ENCODE data around the gene LGALS4. TPM values are rescaled to one million over a fixed set of nuclear protein-coding genes. Genes with fewer than 3 reads are reported as not detected.
A peak's percentile ranks its signal among the peaks of the same experiment; 100 is the strongest.
"Not testable (repeated sequence)": the region's sequence is repeated elsewhere in the genome, so short reads cannot be mapped to it uniquely, and the experiment has no call there.

Gene LGALS4
- total and polyA plus RNA-seq, 2 donors from 2014 or later = 1.2 to 12.2 TPM

- intact Hi-C loops (cut with DNase I) = loop anchor here (10.0 kb wide), 1 partner anchor 54 kb away; no protein-coding TSS in a partner anchor
- H3K27ac ChIP-seq (ENCODE audit: low read depth in 2 of 2, low read length in 2 of 2); H3K36me3 ChIP-seq (ENCODE audit: control insufficient read depth in 2 of 3, insufficient read depth in 3 of 3, low read length in 3 of 3); H3K27me3 ChIP-seq (ENCODE audit: control insufficient read depth, insufficient read depth, low read length); FAIRE-seq; H3K9ac ChIP-seq (ENCODE audit: low read length in 3 of 3); DNase-seq; H3K9me3 ChIP-seq (ENCODE audit: control insufficient read depth in 2 of 3, insufficient read depth in 1 of 3, low read length in 3 of 3); H3K4me3 ChIP-seq (ENCODE audit: low read length in 3 of 3); H3K4me1 ChIP-seq (ENCODE audit: control insufficient read depth in 2 of 3, insufficient read depth in 2 of 3, low read depth in 1 of 3, low read length in 3 of 3): not testable (repeated sequence)
These were observed 42.4 kb downstream of the LGALS4 start for GRCh38 chr19:38770228-38770948.

- FAIRE-seq (no peak), DNase-seq (peak; percentile 74 to 97 (median 91))
- no peaks in the 10 kb centered on the region for H3K36me3 ChIP-seq (ENCODE audit: control insufficient read depth in 2 of 3, insufficient read depth in 3 of 3, low read length in 3 of 3)
- H3K4me3 ChIP-seq (ENCODE audit: low read length in 3 of 3) = no peak overlapping the region
- no peaks in the 10 kb centered on the region for H3K9me3 ChIP-seq (ENCODE audit: control insufficient read depth in 2 of 3, insufficient read depth in 1 of 3, low read length in 3 of 3)
- intact Hi-C loops (cut with DNase I) = loop anchor here (10.0 kb wide), 1 partner anchor 55 kb away; no protein-coding TSS in a partner anchor
- H3K27me3 ChIP-seq (ENCODE audit: control insufficient read depth, insufficient read depth, low read length) = no peaks in the 10 kb centered on the region
- H3K9ac ChIP-seq (ENCODE audit: low read length in 3 of 3) = peak overlapping the region in 1 of 3 donors; percentile 48
- H3K4me1 ChIP-seq (ENCODE audit: control insufficient read depth in 2 of 3, insufficient read depth in 2 of 3, low read depth in 1 of 3, low read length in 3 of 3) = peaks cover 0 to 2% (median 0%) of the 10 kb centered on the region in 3 donors
- peak; percentile 76 for TF ChIP-seq CTCF (IDR thresholded peaks at IDR 0.05; ENCODE audit: borderline replicate concordance, extremely low read depth, insufficient read depth)
- H3K27ac ChIP-seq (ENCODE audit: low read depth in 2 of 2, low read length in 2 of 2) = peak overlapping the region in 1 of 2 donors; percentile 47
These were observed 43.0 kb downstream of the LGALS4 start for GRCh38 chr19:38769635-38770211.

DNA sequence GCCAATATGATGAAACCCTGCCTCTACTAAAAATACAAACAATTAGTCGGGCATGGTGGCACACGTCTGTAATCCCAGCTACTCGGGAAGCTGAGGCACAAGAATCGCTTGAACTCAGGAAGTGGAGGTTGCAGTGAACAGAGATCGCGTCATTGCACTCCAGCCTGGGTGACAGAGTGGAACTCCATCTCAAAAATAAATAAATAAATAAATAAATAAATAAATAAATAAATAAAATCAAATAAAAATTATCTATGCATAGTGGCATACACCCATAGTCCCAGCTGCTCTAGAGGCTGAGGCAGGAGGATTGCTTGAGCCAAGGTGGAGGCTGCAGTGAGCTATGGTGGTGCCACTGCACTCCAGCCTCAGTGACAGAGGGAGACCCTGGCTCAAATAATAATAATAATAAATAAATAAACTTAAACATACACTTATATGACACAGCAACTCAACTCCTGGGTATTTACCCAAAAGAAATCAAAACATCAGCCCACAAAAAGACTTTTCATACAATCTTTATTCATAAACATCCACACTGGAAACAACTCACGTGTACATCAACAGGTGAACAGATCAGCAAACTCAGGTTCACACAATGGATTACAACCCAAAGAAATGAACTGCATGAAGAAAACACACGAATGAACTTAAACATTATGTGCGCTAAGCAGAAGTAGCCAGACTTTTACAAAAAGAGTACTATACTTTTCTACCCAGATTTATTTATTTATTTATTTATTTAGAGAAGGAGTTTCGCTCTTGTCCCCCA is 46.3 kb downstream of the LGALS4 start:
- Histone ChIP-seq H3K27me3 (ENCODE audit: control insufficient read depth, insufficient read depth, low read length) (no peaks in the 10 kb centered on the region), H3K27ac (ENCODE audit: low read depth in 2 of 2, low read length in 2 of 2) (no peak overlapping the region), H3K9me3 (ENCODE audit: control insufficient read depth in 2 of 3, insufficient read depth in 1 of 3, low read length in 3 of 3) (no peaks in the 10 kb centered on the region), H3K9ac (ENCODE audit: low read length in 3 of 3) (no peak overlapping the region), H3K36me3 (ENCODE audit: control insufficient read depth in 2 of 3, insufficient read depth in 3 of 3, low read length in 3 of 3) (no peaks in the 10 kb centered on the region), H3K4me3 (ENCODE audit: low read length in 3 of 3) (no peak overlapping the region), H3K4me1 (ENCODE audit: control insufficient read depth in 2 of 3, insufficient read depth in 2 of 3, low read depth in 1 of 3, low read length in 3 of 3) (peaks cover 0 to 5% (median 2%) of the 10 kb centered on the region in 3 donors)
- FAIRE-seq (no peak), DNase-seq (no peak)
- TF ChIP-seq CTCF (IDR thresholded peaks at IDR 0.05; ENCODE audit: borderline replicate concordance, extremely low read depth, insufficient read depth) = no peak
- intact Hi-C loops (cut with DNase I) = no loop called here

DNA sequence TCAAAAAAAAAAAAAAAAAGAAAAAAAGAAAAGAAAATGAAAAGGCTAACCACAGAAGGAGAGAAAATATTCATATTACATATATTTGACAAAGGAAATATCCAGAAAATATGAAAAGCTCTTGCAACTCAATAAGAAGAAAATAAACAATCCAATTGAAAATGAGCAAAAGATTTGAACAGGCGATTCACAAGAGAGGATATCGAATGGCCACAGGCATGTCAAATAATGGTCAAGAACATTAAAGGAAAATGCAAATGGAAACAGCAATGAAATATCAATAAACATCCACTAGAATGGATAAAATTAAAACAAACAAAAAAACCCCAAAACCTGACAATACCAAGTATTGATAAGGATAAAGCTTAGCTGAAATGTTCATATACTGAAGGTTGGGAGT is 47.5 kb downstream of the LGALS4 start:
- peaks cover 0 to 5% (median 2%) of the 10 kb centered on the region in 3 donors for H3K4me1 ChIP-seq (ENCODE audit: control insufficient read depth in 2 of 3, insufficient read depth in 2 of 3, low read depth in 1 of 3, low read length in 3 of 3)
- H3K9me3 ChIP-seq (ENCODE audit: control insufficient read depth in 2 of 3, insufficient read depth in 1 of 3, low read length in 3 of 3) = no peaks in the 10 kb centered on the region
- intact Hi-C loops (cut with DNase I) = no loop called here
- H3K36me3 ChIP-seq (ENCODE audit: control insufficient read depth in 2 of 3, insufficient read depth in 3 of 3, low read length in 3 of 3) = no peaks in the 10 kb centered on the region
- FAIRE-seq = no peak
- H3K4me3 ChIP-seq (ENCODE audit: low read length in 3 of 3) = no peak overlapping the region
- DNase-seq = no peak
- no peak overlapping the region for H3K9ac ChIP-seq (ENCODE audit: low read length in 3 of 3)
- TF ChIP-seq CTCF (IDR thresholded peaks at IDR 0.05; ENCODE audit: borderline replicate concordance, extremely low read depth, insufficient read depth) = no peak
- H3K27ac ChIP-seq (ENCODE audit: low read depth in 2 of 2, low read length in 2 of 2) = no peak overlapping the region
- no peaks in the 10 kb centered on the region for H3K27me3 ChIP-seq (ENCODE audit: control insufficient read depth, insufficient read depth, low read length)

Data from kidney (tissue), 14 donors.